Activated gamma-delta T cell treated with Interleukin-2 at 50 U/mL for 16 hours (primary cell): ENCODE measurements around the gene DGKG.

Experiments used
- DNase-seq: peaks from one replicate; pipeline ENCODE4 v3.0.0-alpha.2; 2020

DGKG gene

GRCh38 chr3:186102687-186103086 lies 259.3 kb downstream of the DGKG start:
- no peak for DNase-seq

GRCh38 chr3:186100398-186100797 lies 261.6 kb downstream of the DGKG start:
- DNase-seq, result no peak

GRCh38 chr3:186099178-186099577 lies 262.9 kb downstream of the DGKG start:
- DNase-seq, result no peak

GRCh38 chr3:186098740-186099139 lies 263.3 kb downstream of the DGKG start:
- DNase-seq, result no peak

- DNase-seq, result no peak
These were observed 264.2 kb downstream of the DGKG start for GRCh38 chr3:186097663-186098451.

GRCh38 chr3:186097317-186097662 lies 264.7 kb downstream of the DGKG start:
- no peak for DNase-seq
